ENCODE results near the gene GCNT4. TPM values are rescaled to one million over a fixed set of nuclear protein-coding genes. Genes with fewer than 3 reads are reported as not detected.

GCNT4 gene
- total RNA-seq, 1 donor from 2014 or later = 1.9 TPM

GRCh38 chr5:75037106-75037505 lies 15.3 kb downstream of the GCNT4 start:
- H3K4me3 ChIP-seq = no peak overlapping the region
- no peaks in the 10 kb centered on the region for H3K27me3 ChIP-seq (ENCODE audit: low read depth)
- no peak overlapping the region for H3K27ac ChIP-seq
- intact Hi-C loops (cut with DNase I) = no loop called here
- H3K4me1 ChIP-seq = peaks cover 6% of the 10 kb centered on the region
- H3K36me3 ChIP-seq = no peaks in the 10 kb centered on the region
- ATAC-seq = peak; percentile 81 to 88
- DNase-seq = no peak
- TF ChIP-seq, protein P1, sequence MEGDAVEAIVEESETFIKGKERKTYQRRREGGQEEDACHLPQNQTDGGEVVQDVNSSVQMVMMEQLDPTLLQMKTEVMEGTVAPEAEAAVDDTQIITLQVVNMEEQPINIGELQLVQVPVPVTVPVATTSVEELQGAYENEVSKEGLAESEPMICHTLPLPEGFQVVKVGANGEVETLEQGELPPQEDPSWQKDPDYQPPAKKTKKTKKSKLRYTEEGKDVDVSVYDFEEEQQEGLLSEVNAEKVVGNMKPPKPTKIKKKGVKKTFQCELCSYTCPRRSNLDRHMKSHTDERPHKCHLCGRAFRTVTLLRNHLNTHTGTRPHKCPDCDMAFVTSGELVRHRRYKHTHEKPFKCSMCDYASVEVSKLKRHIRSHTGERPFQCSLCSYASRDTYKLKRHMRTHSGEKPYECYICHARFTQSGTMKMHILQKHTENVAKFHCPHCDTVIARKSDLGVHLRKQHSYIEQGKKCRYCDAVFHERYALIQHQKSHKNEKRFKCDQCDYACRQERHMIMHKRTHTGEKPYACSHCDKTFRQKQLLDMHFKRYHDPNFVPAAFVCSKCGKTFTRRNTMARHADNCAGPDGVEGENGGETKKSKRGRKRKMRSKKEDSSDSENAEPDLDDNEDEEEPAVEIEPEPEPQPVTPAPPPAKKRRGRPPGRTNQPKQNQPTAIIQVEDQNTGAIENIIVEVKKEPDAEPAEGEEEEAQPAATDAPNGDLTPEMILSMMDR (IDR thresholded peaks at IDR 0.05) = no peak
- H3K9me3 ChIP-seq = no peaks in the 10 kb centered on the region

DNA sequence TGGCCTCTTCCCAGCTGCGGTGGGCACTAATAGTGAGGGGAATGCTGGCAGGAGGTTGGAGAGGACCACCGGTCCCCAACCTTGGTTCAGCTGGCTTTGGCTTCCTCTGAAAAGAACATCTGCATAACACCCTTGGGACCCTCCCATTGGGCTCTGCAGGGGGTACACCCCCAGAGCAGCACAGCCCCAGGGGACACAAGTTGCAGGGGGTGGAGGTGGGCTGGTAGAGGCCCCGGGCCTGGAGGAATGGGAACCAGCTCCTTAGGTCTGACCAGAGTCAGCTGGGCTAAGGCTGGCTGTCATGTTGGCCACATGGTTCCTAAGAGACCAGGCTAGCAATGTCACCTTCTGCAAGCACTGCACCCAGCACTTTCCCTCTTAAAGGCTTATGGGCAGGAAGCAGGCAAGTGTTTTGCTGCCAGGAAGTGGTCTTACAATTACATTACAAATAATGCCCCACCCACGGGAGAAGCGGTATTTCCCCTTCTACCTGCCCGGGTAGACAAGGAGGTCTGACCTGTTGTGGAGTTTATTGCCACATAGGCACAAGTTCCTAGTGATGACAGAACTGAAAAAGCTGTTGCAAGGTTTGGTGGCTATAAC lies 18.1 kb downstream of the GCNT4 start:
- peak; percentile 84 to 91 for ATAC-seq
- Histone ChIP-seq H3K27me3 (ENCODE audit: low read depth) (no peaks in the 10 kb centered on the region), H3K9me3 (no peaks in the 10 kb centered on the region), H3K4me3 (no peak overlapping the region), H3K36me3 (no peaks in the 10 kb centered on the region), H3K27ac (peak overlapping the region; percentile 64), H3K4me1 (peaks cover 6% of the 10 kb centered on the region)
- TF ChIP-seq, protein P1 (IDR thresholded peaks at IDR 0.05) = no peak
- intact Hi-C loops (cut with DNase I) = no loop called here
- peak; percentile 59 for DNase-seq

DNA sequence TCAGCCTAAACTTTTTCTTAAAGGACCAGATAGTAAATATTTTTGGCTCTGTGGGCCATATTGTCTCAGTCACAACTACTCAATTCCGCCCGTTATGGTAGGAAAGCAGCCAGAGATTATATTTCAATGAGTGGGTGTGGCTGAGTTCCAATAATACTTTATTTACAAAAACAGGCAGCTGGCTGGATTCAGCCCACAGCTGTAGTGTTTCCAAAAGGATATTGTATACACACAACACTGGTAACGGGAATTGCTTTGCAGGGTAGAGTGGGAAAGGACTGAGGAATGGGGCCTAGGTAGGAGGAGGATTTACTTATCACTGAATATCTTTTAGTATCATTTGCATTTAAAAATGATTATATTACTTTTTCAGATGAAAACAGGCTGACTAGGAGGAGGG lies 21.0 kb downstream of the GCNT4 start:
- H3K27me3 ChIP-seq (ENCODE audit: low read depth) = no peaks in the 10 kb centered on the region
- H3K36me3 ChIP-seq = no peaks in the 10 kb centered on the region
- H3K4me1 ChIP-seq = peaks cover 6% of the 10 kb centered on the region
- no peaks in the 10 kb centered on the region for H3K9me3 ChIP-seq
- no peak overlapping the region for H3K27ac ChIP-seq
- ATAC-seq (no peak), DNase-seq (no peak)
- no peak overlapping the region for H3K4me3 ChIP-seq
- TF ChIP-seq, protein P1 (IDR thresholded peaks at IDR 0.05) = no peak
- intact Hi-C loops (cut with DNase I) = no loop called here

GRCh38 chr5:75028090-75028489 lies 24.3 kb downstream of the GCNT4 start:
- DNase-seq (no peak), ATAC-seq (no peak)
- Histone ChIP-seq H3K4me1 (no peaks in the 10 kb centered on the region), H3K36me3 (no peaks in the 10 kb centered on the region), H3K4me3 (no peak overlapping the region), H3K9me3 (no peaks in the 10 kb centered on the region), H3K27me3 (ENCODE audit: low read depth) (no peaks in the 10 kb centered on the region), H3K27ac (no peak overlapping the region)
- TF ChIP-seq, protein P1 (IDR thresholded peaks at IDR 0.05) = no peak
- intact Hi-C loops (cut with DNase I) = no loop called here

GRCh38 chr5:75023368-75024159 lies 28.8 kb downstream of the GCNT4 start:
- H3K9me3 ChIP-seq = no peaks in the 10 kb centered on the region
- no peak overlapping the region for H3K4me3 ChIP-seq
- no peaks in the 10 kb centered on the region for H3K27me3 ChIP-seq (ENCODE audit: low read depth)
- no peaks in the 10 kb centered on the region for H3K36me3 ChIP-seq
- no peak overlapping the region for H3K27ac ChIP-seq
- ATAC-seq (peak in 1 of 2 donors; percentile 35), DNase-seq (no peak)
- no peaks in the 10 kb centered on the region for H3K4me1 ChIP-seq
- intact Hi-C loops (cut with DNase I) = no loop called here
- TF ChIP-seq, protein P1 (IDR thresholded peaks at IDR 0.05) = no peak

Data from lower lobe of right lung (tissue), 2 donors.